A673 (cell line): ENCODE results near the gene PIGU. TPM values are rescaled to one million over a fixed set of nuclear protein-coding genes. Genes with fewer than 3 reads are reported as not detected.

Experiments
- BruUV-seq: library from RNA; stranded (reverse); fragments of 400-500 nt; replicated peaks from 2 replicates; lab custom pipeline; 2021; lab: Mats Ljungman, UMichigan
- CTCF ChIA-PET: fragments of 300-600 bp; sonication (Branson Sonifier 250); formaldehyde crosslinking; loops from one replicate; lab custom pipeline; 2022; ENCODE audit warnings: antibody characterized with exemption; lab: Charles Lee
- POLR2A ChIA-PET: fragments of 300-600 bp; sonication (Branson Sonifier 250); formaldehyde crosslinking; loops from one replicate; lab custom pipeline; 2022; ENCODE audit warnings: antibody characterized with exemption; ENCODE audit not compliant: low non-redundant PET; lab: Charles Lee
- DNase-seq: peaks from one replicate; pipeline ENCODE4 v3.0.0-alpha.2; 2015; ENCODE audit warnings: low spot score
- H3K27ac ChIP-seq: fragments of 200-600 bp; sonication (generic); 2 replicates; pipeline ENCODE4 v1.5.1; 2016; ENCODE audit warnings: mixed run types, low read depth, mild to moderate bottlenecking, mixed read lengths, antibody characterized with exemption, low read length; ENCODE audit not compliant: poor library complexity, severe bottlenecking
- H3K27me3 ChIP-seq: fragments of 200-600 bp; sonication (generic); replicated peaks from 2 replicates; pipeline ENCODE4 v1.6.1; 2017; ENCODE audit warnings: mixed run types, low read depth, mild to moderate bottlenecking, mixed read lengths, antibody characterized with exemption, low read length; ENCODE audit not compliant: insufficient read depth, poor library complexity
- H3K36me3 ChIP-seq: fragments of 200-600 bp; sonication (generic); 2 replicates; pipeline ENCODE4 v1.6.1; 2016; ENCODE audit warnings: mixed run types, mild to moderate bottlenecking, mixed read lengths, antibody characterized with exemption, low read length; ENCODE audit not compliant: insufficient read depth, poor library complexity, severe bottlenecking
- H3K4me1 ChIP-seq: fragments of 200-600 bp; sonication (generic); 2 replicates; pipeline ENCODE4 v1.6.1; 2017; ENCODE audit warnings: mixed run types, mild to moderate bottlenecking, mixed read lengths, antibody characterized with exemption, low read length; ENCODE audit not compliant: insufficient read depth, poor library complexity, severe bottlenecking
- H3K4me3 ChIP-seq: fragments of 200-600 bp; sonication (generic); 2 replicates; pipeline ENCODE4 v1.5.1; 2016; ENCODE audit warnings: low read depth, mixed run types, mild to moderate bottlenecking, mixed read lengths, low read length; ENCODE audit not compliant: poor library complexity, severe bottlenecking
- H3K9me3 ChIP-seq: fragments of 200-600 bp; sonication (generic); 2 replicates; pipeline ENCODE4 v1.6.1; 2016; ENCODE audit warnings: mixed run types, low read depth, mild to moderate bottlenecking, mixed read lengths, antibody characterized with exemption, low read length; ENCODE audit not compliant: poor library complexity, severe bottlenecking
- EZH2 ChIP-seq: fragments of 200-600 bp; sonication (generic); IDR thresholded peaks from 2 replicates; pipeline ENCODE4 v1.6.1; 2017; ENCODE audit warnings: borderline replicate concordance, low read depth, mild to moderate bottlenecking, mixed read lengths, antibody characterized with exemption, low read length; ENCODE audit not compliant: poor library complexity, severe bottlenecking
- intact Hi-C: fragments of 100-400 bp; cut with micrococcal nuclease; formaldehyde crosslinking; loops from one replicate; pipeline ENCODE4 v1.10.0; 2022; ENCODE audit not compliant: unreplicated experiment
- total RNA-seq: library from RNA; stranded (reverse); gene quantifications from 2 replicates; pipeline ENCODE4 v1.2.3, GENCODE V29; 2021
- TF ChIP-seq, protein P1 (sequence below): fragments of 300-800, 200-600 bp; sonication (generic); conservative IDR thresholded peaks from 2 replicates; pipeline ENCODE4 v1.5.1; 2017; ENCODE audit warnings: low read depth, mild to moderate bottlenecking, antibody characterized with exemption, low read length, moderate library complexity, mixed read lengths

PIGU gene
- total RNA-seq, 1 experiment from 2014 or later = 31.4 TPM

DNA sequence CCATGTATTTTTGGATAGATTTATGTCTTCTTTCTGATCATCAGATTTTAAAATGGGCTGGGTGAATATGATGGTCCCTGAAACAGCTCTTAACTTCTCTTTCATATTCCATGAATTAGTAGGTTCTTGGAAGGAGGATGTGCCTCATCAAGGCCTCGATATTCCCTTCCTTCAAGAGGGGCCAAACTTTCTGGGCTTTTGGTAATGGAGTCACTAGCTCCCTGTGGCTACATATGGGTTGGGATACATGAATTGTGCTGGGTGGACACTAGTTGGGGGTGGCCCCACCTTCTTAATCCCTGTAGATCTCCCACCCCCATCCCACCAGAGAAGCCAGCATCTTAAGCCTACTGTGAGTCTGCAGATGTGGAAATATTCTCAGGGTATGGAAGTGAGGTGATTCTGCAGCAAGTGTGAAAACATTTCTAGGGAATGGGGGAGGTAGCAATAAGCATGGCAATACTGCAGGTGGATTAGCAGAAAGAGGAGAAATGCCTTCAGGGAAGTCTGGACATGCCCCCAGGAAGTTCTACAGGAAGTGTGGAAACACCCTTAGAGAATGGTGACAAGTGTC is 29.5 kb upstream of the PIGU start:
- Histone ChIP-seq H3K4me1 (peaks cover 12% of the 10 kb centered on the region), H3K27me3 (no peaks in the 10 kb centered on the region), H3K4me3 (no peak overlapping the region), H3K9me3 (no peaks in the 10 kb centered on the region), H3K27ac (no peak overlapping the region), H3K36me3 (no peaks in the 10 kb centered on the region)
- no peak for DNase-seq
- TF ChIP-seq, protein P1, sequence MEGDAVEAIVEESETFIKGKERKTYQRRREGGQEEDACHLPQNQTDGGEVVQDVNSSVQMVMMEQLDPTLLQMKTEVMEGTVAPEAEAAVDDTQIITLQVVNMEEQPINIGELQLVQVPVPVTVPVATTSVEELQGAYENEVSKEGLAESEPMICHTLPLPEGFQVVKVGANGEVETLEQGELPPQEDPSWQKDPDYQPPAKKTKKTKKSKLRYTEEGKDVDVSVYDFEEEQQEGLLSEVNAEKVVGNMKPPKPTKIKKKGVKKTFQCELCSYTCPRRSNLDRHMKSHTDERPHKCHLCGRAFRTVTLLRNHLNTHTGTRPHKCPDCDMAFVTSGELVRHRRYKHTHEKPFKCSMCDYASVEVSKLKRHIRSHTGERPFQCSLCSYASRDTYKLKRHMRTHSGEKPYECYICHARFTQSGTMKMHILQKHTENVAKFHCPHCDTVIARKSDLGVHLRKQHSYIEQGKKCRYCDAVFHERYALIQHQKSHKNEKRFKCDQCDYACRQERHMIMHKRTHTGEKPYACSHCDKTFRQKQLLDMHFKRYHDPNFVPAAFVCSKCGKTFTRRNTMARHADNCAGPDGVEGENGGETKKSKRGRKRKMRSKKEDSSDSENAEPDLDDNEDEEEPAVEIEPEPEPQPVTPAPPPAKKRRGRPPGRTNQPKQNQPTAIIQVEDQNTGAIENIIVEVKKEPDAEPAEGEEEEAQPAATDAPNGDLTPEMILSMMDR = no peak
- no peak for TF ChIP-seq EZH2
- CTCF ChIA-PET = interaction anchor here (0.6 kb wide), 1 partner anchor 954 kb away, joined by 5 read pairs; no protein-coding TSS in a partner anchor
- POLR2A ChIA-PET = no interaction called here
- intact Hi-C loops = loop anchor here (5.0 kb wide), 3 partner anchors 149 to 394 kb away; partner anchors contain the start of gene MAP1LC3A
- BruUV-seq = no TSS peak

GRCh38 chr20:34705397-34706301 is 28.8 kb upstream of the PIGU start:
- CTCF ChIA-PET = interaction anchor here (2.3 kb wide), 1 partner anchor 393 kb away, joined by 8 read pairs; no protein-coding TSS in a partner anchor
- H3K4me1 ChIP-seq = peaks cover 12% of the 10 kb centered on the region
- POLR2A ChIA-PET = no interaction called here
- H3K27ac ChIP-seq = peak overlapping the region; percentile 99
- H3K9me3 ChIP-seq = no peaks in the 10 kb centered on the region
- H3K4me3 ChIP-seq = peak overlapping the region; percentile 81
- no peaks in the 10 kb centered on the region for H3K27me3 ChIP-seq
- TF ChIP-seq, protein P1 = no peak
- TF ChIP-seq EZH2 = no peak
- no TSS peak for BruUV-seq
- no peak for DNase-seq
- intact Hi-C loops = loop anchor here (5.0 kb wide), 3 partner anchors 148 to 393 kb away; partner anchors contain the start of gene MAP1LC3A
- H3K36me3 ChIP-seq = no peaks in the 10 kb centered on the region

- DNase-seq = no peak
- intact Hi-C loops = loop anchor here (5.0 kb wide), 3 partner anchors 148 to 393 kb away; partner anchors contain the start of gene MAP1LC3A
- H3K9me3 ChIP-seq = no peaks in the 10 kb centered on the region
- no peak for TF ChIP-seq EZH2
- TF ChIP-seq, protein P1 = no peak
- H3K4me3 ChIP-seq = peak overlapping the region; percentile 81
- POLR2A ChIA-PET = no interaction called here
- peaks cover 12% of the 10 kb centered on the region for H3K4me1 ChIP-seq
- H3K36me3 ChIP-seq = no peaks in the 10 kb centered on the region
- CTCF ChIA-PET = interaction anchor here (2.3 kb wide), 1 partner anchor 392 kb away, joined by 8 read pairs; no protein-coding TSS in a partner anchor
- no peaks in the 10 kb centered on the region for H3K27me3 ChIP-seq
- BruUV-seq = TSS peak; percentile 66
- H3K27ac ChIP-seq = peak overlapping the region; percentile 99
Measured at GRCh38 chr20:34705008-34705396, 28.1 kb upstream of the PIGU start.
